Activated naive CD8-positive, alpha-beta T cell treated with anti-CD3 and anti-CD28 coated beads for 36 hours (primary cell): ENCODE data around the gene SRL. TPM values are rescaled to one million over a fixed set of nuclear protein-coding genes. Genes with fewer than 3 reads are reported as not detected.

Source experiments
- DNase-seq: peaks from one replicate; pipeline ENCODE4 v3.0.0; 2021
- H3K27ac Mint-ChIP-seq: one replicate; pipeline ENCODE4 v1.8.0; 2022; ENCODE audit warnings: mild to moderate bottlenecking, moderate library complexity, mixed read lengths
- H3K27me3 Mint-ChIP-seq: one replicate; pipeline ENCODE4 v1.8.0; 2022; ENCODE audit warnings: mild to moderate bottlenecking, mixed read lengths
- H3K36me3 Mint-ChIP-seq: one replicate; pipeline ENCODE4 v1.8.0; 2021; ENCODE audit warnings: mild to moderate bottlenecking, mixed read lengths
- H3K4me1 Mint-ChIP-seq: one replicate; pipeline ENCODE4 v1.8.0; 2021; ENCODE audit warnings: mixed read lengths
- H3K4me3 Mint-ChIP-seq: one replicate; pipeline ENCODE4 v1.8.0; 2022; ENCODE audit warnings: mild to moderate bottlenecking, moderate library complexity, mixed read lengths
- H3K9me3 Mint-ChIP-seq: one replicate; pipeline ENCODE4 v1.8.0; 2022; ENCODE audit warnings: mixed read lengths
- total RNA-seq, 2 experiments: library from RNA; stranded (reverse); gene quantifications; one replicate each; pipeline ENCODE4 v1.2.3, GENCODE V29; 2021

The SRL gene
- total RNA-seq, 2 experiments from 2014 or later = not detected

DNA sequence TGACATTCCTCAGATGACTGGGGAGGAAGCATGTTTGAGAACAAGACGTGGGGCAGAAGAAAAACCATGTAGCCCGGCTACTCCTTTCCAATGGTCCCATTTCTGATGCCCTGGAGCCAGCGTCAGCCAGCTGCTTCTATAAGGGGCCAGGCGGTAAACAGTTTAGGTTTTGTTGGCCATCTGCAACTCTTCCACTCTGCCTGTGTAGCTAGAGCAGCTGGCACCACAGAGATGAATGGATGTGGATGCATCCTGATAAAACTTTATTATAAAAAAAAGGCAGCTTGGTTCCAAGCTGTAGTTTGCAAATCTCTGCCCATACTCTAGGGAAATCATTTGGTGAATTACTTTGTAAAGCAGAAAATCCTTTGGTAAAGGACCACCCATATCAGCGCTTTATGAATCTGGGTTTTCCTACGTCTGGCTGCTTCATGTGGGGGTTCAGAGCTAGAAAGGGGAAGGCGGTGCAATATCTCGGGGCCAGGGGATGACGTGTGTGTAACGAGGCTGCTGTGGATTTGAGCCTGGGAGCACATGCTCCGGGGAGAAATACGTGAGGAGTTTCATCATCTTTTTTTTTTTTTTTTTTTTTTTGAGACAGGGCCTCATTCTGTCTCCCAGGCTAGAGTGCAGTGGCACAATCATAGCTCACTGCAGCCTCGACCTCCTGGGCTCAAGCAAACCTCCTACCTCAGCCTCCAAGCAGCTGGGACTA is 3.4 kb upstream of the SRL start:
- Mint-ChIP-seq H3K27me3 (no peaks in the 10 kb centered on the region), H3K9me3 (no peaks in the 10 kb centered on the region), H3K36me3 (no peaks in the 10 kb centered on the region), H3K4me3 (no peak overlapping the region), H3K27ac (no peak overlapping the region), H3K4me1 (peaks cover 13% of the 10 kb centered on the region)
- DNase-seq = no peak

DNA sequence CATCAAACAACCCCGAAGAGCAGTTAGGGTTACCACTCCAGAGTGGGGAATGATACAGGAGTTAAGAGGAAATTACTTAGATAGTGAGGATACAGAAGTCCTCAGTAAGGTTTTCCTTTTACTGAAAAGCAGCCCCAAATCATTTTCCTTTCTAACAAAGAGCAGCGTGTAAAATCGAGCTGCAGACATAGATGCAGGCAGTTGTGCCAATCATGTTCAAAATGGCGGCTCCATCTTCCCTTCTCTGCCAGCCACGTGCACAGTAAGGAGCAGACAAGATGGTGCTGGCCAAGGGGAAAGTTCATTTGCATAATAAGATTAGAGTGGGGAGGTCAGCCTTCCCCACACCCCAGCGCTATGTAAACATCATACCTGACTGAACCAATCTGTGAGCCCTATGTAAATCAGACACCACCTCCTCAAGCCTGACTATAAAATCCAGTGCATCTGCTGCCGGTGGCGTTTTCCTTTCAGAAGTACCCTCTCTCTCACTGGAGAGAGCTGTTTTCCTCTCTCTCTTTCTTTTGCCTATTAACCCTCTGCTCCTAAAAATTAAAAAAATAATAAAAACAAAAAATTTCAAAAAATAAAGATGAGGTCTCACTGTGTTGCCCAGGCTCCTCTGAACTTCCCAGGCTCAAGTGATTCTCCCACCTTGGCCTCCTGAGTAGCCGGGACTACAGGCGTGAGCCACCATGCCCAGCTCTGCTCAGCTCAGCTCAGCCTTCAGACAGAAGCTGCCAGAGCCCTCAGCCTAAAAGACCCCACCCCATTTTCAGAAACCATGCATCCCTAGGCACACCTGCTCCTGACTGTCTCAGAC is 2.6 kb upstream of the SRL start:
- Mint-ChIP-seq H3K9me3 (no peaks in the 10 kb centered on the region), H3K27ac (no peak overlapping the region), H3K4me1 (peaks cover 7% of the 10 kb centered on the region), H3K4me3 (no peak overlapping the region), H3K27me3 (no peaks in the 10 kb centered on the region), H3K36me3 (no peaks in the 10 kb centered on the region)
- no peak for DNase-seq

DNA sequence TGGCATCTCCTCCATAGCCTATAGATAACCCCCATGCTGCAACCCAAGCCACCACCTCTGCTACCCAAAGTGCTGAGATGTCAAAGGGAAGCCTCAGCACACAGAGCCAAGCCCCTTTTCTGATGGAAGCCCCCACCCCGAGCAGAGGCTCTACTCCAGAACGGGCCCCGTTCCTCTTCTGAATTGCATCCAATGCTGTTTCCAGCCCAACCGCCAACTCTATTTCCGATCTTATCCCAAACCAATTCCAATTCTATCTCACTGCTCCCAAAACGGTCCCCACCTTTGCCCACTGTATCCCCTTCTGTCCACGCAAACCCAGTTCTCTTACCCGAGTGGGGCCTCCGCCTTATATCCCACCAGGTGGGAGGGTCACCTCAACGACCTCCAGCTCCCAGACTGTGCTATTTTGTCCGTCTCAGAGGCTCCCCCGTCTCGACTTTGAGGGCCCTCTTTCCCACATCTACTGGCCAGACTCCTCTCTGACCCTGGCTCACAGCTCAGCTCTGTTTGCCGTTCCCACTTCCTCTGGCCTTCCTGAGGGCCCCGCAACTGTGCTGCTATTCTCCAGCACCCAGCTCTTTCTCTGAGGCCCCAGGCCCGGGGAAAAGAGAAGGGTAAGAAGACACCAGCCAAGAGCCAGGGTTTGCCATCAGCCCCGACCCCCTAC is 487 bp downstream of the SRL start:
- Mint-ChIP-seq H3K9me3 (no peaks in the 10 kb centered on the region), H3K27me3 (no peaks in the 10 kb centered on the region), H3K36me3 (no peaks in the 10 kb centered on the region), H3K4me3 (no peak overlapping the region), H3K4me1 (no peaks in the 10 kb centered on the region), H3K27ac (no peak overlapping the region)
- no peak for DNase-seq

GRCh38 chr16:4240624-4241023 is 1.3 kb downstream of the SRL start:
- no peaks in the 10 kb centered on the region for H3K4me1 Mint-ChIP-seq
- H3K9me3 Mint-ChIP-seq = no peaks in the 10 kb centered on the region
- H3K27me3 Mint-ChIP-seq = no peaks in the 10 kb centered on the region
- no peak for DNase-seq
- no peak overlapping the region for H3K27ac Mint-ChIP-seq
- H3K4me3 Mint-ChIP-seq = no peak overlapping the region
- no peaks in the 10 kb centered on the region for H3K36me3 Mint-ChIP-seq

GRCh38 chr16:4239682-4240175 is 2.2 kb downstream of the SRL start:
- Mint-ChIP-seq H3K4me3 (no peak overlapping the region), H3K27me3 (no peaks in the 10 kb centered on the region), H3K4me1 (no peaks in the 10 kb centered on the region), H3K36me3 (no peaks in the 10 kb centered on the region), H3K27ac (no peak overlapping the region), H3K9me3 (no peaks in the 10 kb centered on the region)
- no peak for DNase-seq

DNA sequence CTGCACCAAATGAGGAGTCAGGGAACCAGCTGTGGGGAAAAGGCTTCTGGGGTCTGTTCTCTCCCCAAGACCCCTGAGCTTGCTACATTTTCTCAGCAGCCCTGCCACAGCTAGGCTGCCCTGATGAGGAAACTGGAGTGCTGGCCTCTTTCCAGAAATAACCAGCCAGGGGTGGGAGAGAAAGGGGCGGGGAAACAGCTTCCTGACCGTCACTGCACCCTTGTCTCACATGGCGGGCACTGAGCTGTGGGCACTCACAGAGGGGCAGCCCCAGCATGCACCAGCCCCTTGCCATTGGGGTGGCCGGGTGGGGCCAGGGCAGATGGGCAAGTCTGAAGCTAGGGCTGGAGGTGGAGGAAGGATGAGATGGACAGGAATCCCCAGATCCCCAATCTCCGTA is 2.9 kb downstream of the SRL start:
- no peaks in the 10 kb centered on the region for H3K4me1 Mint-ChIP-seq
- no peak overlapping the region for H3K4me3 Mint-ChIP-seq
- H3K9me3 Mint-ChIP-seq = no peaks in the 10 kb centered on the region
- H3K27ac Mint-ChIP-seq = no peak overlapping the region
- H3K27me3 Mint-ChIP-seq = no peaks in the 10 kb centered on the region
- no peak for DNase-seq
- no peaks in the 10 kb centered on the region for H3K36me3 Mint-ChIP-seq

DNA sequence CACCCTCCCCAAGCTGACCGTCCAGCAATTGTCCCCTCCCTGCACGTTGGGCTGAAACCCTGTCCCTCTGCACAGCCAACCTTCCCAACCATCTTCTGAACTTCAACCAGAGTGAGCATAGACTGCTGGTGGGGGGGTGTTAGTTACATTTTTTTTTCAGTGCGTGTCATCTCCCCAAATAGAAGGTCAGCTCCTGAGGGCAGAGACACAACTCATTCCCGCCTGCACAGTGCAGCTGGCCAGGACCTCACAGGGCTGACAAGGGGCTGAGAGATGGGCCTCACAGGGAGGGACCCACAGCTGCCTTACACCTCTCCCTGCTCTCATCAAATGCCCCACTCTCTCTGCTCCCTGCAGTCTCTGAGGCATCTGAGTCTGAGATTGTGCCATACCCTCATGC is 8.4 kb downstream of the SRL start:
- Mint-ChIP-seq H3K36me3 (no peaks in the 10 kb centered on the region), H3K27ac (no peak overlapping the region), H3K27me3 (peaks cover 4% of the 10 kb centered on the region), H3K4me1 (no peaks in the 10 kb centered on the region), H3K9me3 (no peaks in the 10 kb centered on the region), H3K4me3 (no peak overlapping the region)
- DNase-seq = no peak

DNA sequence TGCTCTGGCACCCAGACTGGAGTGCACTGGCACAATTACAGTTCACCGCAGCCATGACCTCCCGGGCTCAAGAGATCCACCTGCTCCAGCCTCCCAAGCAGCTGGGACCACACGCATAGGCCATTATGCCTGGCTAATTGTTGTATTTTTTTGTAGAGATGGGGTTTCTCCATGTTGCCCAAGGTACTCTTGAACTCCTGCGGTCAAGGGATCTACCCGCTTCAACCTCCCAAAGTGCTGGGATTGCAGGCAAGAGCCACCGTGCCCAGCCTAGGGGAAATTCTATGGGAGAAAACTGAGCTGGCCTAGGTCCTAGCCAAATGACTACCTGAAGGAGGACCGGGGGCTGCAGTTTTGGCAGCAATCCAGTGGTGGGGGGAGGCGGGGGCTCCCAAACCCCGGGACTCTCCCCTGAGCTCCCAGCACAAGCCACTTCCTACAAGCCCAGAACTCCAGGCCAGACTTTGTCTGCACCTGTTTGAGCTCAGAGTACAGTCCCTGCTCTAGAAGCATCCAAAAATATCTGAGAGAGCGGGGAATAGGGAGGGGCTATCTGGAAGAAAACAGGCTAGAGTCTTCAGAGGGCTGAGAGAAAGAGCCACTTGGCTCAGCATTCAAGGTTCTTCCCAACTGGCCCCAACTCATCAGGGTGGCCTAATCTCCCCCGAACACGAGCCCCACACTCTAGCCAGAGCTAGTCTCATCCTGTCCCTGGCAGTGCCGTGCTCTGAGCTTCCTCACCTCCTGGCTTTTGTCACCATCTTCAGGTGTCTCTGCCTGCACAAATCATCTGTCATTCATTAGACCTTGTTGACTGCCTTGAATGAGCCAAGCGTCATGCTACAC is 9.1 kb downstream of the SRL start:
- no peak overlapping the region for H3K4me3 Mint-ChIP-seq
- H3K27ac Mint-ChIP-seq = no peak overlapping the region
- H3K27me3 Mint-ChIP-seq = peaks cover 4% of the 10 kb centered on the region
- no peaks in the 10 kb centered on the region for H3K36me3 Mint-ChIP-seq
- no peaks in the 10 kb centered on the region for H3K4me1 Mint-ChIP-seq
- H3K9me3 Mint-ChIP-seq = no peaks in the 10 kb centered on the region
- no peak for DNase-seq

GRCh38 chr16:4231886-4232285 is 10.0 kb downstream of the SRL start:
- Mint-ChIP-seq H3K27me3 (peaks cover 4% of the 10 kb centered on the region), H3K4me3 (no peak overlapping the region), H3K27ac (no peak overlapping the region), H3K36me3 (no peaks in the 10 kb centered on the region), H3K4me1 (no peaks in the 10 kb centered on the region), H3K9me3 (no peaks in the 10 kb centered on the region)
- no peak for DNase-seq

GRCh38 chr16:4231367-4231766 is 10.5 kb downstream of the SRL start:
- Mint-ChIP-seq H3K27ac (no peak overlapping the region), H3K27me3 (peaks cover 4% of the 10 kb centered on the region), H3K4me3 (no peak overlapping the region), H3K36me3 (no peaks in the 10 kb centered on the region), H3K4me1 (no peaks in the 10 kb centered on the region), H3K9me3 (no peaks in the 10 kb centered on the region)
- DNase-seq = no peak

DNA sequence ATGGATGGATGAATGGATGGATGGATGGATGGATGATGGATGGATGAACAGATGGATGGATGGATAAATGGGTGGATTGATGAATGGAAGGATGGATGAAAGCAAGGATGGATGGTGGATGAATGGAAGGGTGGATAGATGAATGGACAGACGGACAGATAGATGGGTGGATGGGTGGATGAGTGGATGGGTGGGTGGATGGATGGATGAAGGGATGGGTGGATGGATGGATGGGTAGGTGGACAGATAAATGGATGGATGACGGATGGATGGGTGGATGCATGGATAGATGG is 14.9 kb downstream of the SRL start:
- Mint-ChIP-seq H3K27me3 (no peaks in the 10 kb centered on the region), H3K4me1 (no peaks in the 10 kb centered on the region), H3K9me3 (no peaks in the 10 kb centered on the region), H3K27ac (no peak overlapping the region), H3K4me3 (no peak overlapping the region), H3K36me3 (no peaks in the 10 kb centered on the region)
- no peak for DNase-seq

DNA sequence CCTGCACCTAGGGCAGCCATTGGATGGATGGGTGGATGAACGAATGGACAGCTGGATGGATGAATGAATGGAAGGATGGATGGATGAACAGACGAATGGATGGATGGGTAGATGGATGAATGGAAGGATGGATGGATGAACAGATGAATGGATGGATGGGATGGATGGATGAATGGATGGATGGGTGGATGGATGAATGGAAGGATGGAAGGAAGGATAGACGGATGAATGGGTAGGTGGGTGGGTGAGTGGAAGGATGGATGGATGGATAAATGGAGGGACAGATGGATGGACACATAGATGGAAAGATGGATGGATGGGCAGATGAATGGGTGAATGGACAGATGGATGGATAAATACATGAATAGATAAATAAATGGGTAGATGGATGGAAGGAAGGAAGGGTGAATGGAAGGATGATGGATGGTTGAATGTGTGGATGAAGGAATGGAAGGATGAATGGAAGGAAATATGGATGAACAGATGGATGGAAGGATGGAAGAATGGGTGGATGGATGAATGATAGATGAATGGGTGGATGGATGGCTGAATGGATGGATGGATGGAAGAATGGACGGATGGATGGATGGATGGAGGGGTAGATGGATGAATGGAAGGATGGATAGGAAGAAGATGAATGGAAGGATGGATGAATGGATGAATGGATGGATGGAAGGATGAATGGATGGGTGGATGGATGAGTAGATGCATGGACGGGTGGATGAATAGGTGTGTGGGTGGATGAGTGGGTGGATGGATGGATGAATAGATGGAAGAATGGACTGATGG is 15.4 kb downstream of the SRL start:
- H3K4me1 Mint-ChIP-seq = no peaks in the 10 kb centered on the region

DNA sequence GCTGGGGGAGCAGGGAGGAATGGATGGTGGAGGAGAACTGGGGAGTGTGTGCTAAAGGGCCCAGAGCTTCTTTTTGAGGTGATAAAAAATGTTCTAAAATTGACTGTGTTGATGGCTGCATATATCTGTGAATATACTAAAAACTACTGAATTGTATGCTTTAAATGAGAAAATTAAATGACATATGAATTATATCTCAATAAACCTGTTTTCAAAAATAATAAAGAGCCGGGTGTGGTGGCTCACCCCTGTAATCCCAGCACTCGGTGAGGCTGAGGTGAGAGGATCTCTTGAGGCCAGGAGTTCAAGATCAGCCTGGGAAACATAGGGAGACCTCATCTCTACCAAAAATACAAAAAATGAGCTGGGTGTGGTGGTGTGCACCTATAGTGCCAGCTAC is 16.8 kb downstream of the SRL start:
- no peaks in the 10 kb centered on the region for H3K27me3 Mint-ChIP-seq
- DNase-seq = no peak
- no peaks in the 10 kb centered on the region for H3K36me3 Mint-ChIP-seq
- no peaks in the 10 kb centered on the region for H3K9me3 Mint-ChIP-seq
- no peak overlapping the region for H3K27ac Mint-ChIP-seq
- H3K4me3 Mint-ChIP-seq = no peak overlapping the region
- H3K4me1 Mint-ChIP-seq = no peaks in the 10 kb centered on the region

More for the DNA sequence above, 15.4 kb downstream of the SRL start:
- H3K36me3 Mint-ChIP-seq = no peaks in the 10 kb centered on the region
- DNase-seq = no peak
- H3K9me3 Mint-ChIP-seq = no peaks in the 10 kb centered on the region
- no peak overlapping the region for H3K4me3 Mint-ChIP-seq
- H3K27ac Mint-ChIP-seq = no peak overlapping the region
- H3K27me3 Mint-ChIP-seq = no peaks in the 10 kb centered on the region

DNA sequence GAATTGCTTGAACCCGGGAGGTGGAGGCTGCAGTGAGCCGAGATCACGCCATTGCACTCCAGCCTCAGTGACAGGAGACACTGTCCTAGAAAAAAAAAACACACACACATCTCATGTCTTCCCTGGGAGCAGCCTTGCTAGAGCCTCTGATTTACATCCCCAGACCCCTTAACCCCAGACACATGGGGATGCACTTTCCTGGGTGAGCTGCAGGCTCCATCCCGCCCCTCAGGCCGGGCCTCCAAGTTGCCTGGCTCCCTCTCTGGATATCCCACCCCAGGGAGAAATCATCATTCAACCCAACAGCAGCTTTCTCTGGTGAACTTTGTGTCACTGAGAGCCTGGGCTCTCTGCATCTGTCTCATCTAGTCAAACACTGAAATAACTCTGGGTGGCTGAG is 21.5 kb downstream of the SRL start:
- DNase-seq = no peak
- Mint-ChIP-seq H3K9me3 (no peaks in the 10 kb centered on the region), H3K27ac (no peak overlapping the region), H3K27me3 (peaks cover 6% of the 10 kb centered on the region), H3K36me3 (no peaks in the 10 kb centered on the region), H3K4me3 (no peak overlapping the region), H3K4me1 (no peaks in the 10 kb centered on the region)
